HEK293 (cell line): Measurements from ENCODE around the gene UBA52.

Experiments used
- CTCF ChIA-PET: fragments of 350-600 bp; formaldehyde crosslinking; extraction: SDS; loops from one replicate; lab custom pipeline; 2021; ENCODE audit warnings: antibody characterized with exemption; lab: Yijun Ruan, JAX
- POLR2A ChIA-PET: fragments of 300-600 bp; formaldehyde crosslinking; extraction: SDS; loops from one replicate; lab custom pipeline; 2020; ENCODE audit warnings: antibody characterized with exemption, inconsistent platforms; lab: Yijun Ruan, JAX
- H3K27ac ChIP-seq: fragments of 200-500 bp; sonication (Bioruptor generic); 2 replicates; pipeline ENCODE4 v1.5.1; 2014; ENCODE audit warnings: low read depth, low read length, control low read depth, inconsistent platforms; ENCODE audit errors: extremely low read depth
- H3K36me3 ChIP-seq, 2 experiments: fragments of 200-500 bp in 1 of 2; sonication (Bioruptor generic) in 1 of 2; 1 replicate in 1 of 2; 2 replicates in 1 of 2; pipeline ENCODE4 v1.5.1; 2014 to 2017; ENCODE audit warnings: inconsistent platforms in 2 of 2, low read length in 2 of 2; ENCODE audit not compliant: control insufficient read depth in 2 of 2, insufficient read depth in 1 of 2
- H3K4me1 ChIP-seq: fragments of 200-500 bp; sonication (Bioruptor generic); 2 replicates; pipeline ENCODE4 v1.5.1; 2014; ENCODE audit warnings: mild to moderate bottlenecking, low read length, inconsistent platforms; ENCODE audit not compliant: control insufficient read depth, insufficient read depth
- H3K4me3 ChIP-seq: 2 replicates; pipeline ENCODE4 v1.5.1; 2011; ENCODE audit warnings: low read depth, mild to moderate bottlenecking, control low read depth, low read length, moderate library complexity
- H3K9me3 ChIP-seq: fragments of 200-500 bp; sonication (Bioruptor generic); 2 replicates; pipeline ENCODE4 v1.5.1; 2014; ENCODE audit warnings: low read depth, low read length, inconsistent platforms; ENCODE audit not compliant: control insufficient read depth, insufficient read depth
- SP2 ChIP-seq: fragments of 450-650 bp; formaldehyde crosslinking; IDR thresholded peaks from 2 replicates; pipeline ENCODE4 v1.5.1; 2016; ENCODE audit warnings: missing biosample characterization, missing genetic modification characterization
- SP3 ChIP-seq: fragments of 450-650 bp; formaldehyde crosslinking; IDR thresholded peaks from 2 replicates; pipeline ENCODE4 v1.5.1; 2016; ENCODE audit warnings: missing biosample characterization, missing genetic modification characterization
- YY1 ChIP-seq: fragments of 450-650 bp; formaldehyde crosslinking; IDR thresholded peaks from 2 replicates; pipeline ENCODE4 v1.5.1; 2018; ENCODE audit warnings: missing biosample characterization, missing genetic modification characterization
- ZNF121 ChIP-seq: fragments of 450-650 bp; formaldehyde crosslinking; IDR thresholded peaks from 2 replicates; pipeline ENCODE4 v1.5.1; 2016; ENCODE audit warnings: missing biosample characterization, missing genetic modification characterization
- ZNF221 ChIP-seq: fragments of 450-650 bp; formaldehyde crosslinking; IDR thresholded peaks from 2 replicates; pipeline ENCODE4 v1.5.1; 2017; ENCODE audit warnings: missing biosample characterization, missing genetic modification characterization, borderline replicate concordance
- ZNF335 ChIP-seq: fragments of 450-650 bp; formaldehyde crosslinking; conservative IDR thresholded peaks from 2 replicates; pipeline ENCODE4 v1.5.1; 2016; ENCODE audit warnings: missing biosample characterization, missing genetic modification characterization
- ZNF341 ChIP-seq: fragments of 450-650 bp; formaldehyde crosslinking; IDR thresholded peaks from 2 replicates; pipeline ENCODE4; 2016; ENCODE audit warnings: low read depth, missing biosample characterization, missing genetic modification characterization
- ZNF768 ChIP-seq: fragments of 450-650 bp; formaldehyde crosslinking; IDR thresholded peaks from 2 replicates; pipeline ENCODE4 v1.5.1; 2018; ENCODE audit warnings: missing biosample characterization, mild to moderate bottlenecking, missing genetic modification characterization
- TF ChIP-seq, protein P1 (sequence below): fragments of 450-650 bp; formaldehyde crosslinking; IDR thresholded peaks from 2 replicates; pipeline ENCODE4 v1.5.1; 2016; ENCODE audit warnings: missing biosample characterization, missing genetic modification characterization
- TF ChIP-seq, protein P2 (sequence below): fragments of 450-650 bp; formaldehyde crosslinking; IDR thresholded peaks from 2 replicates; pipeline ENCODE4 v1.5.1; 2017; ENCODE audit warnings: missing biosample characterization, missing genetic modification characterization
- TF ChIP-seq, protein P3 (sequence below): fragments of 450-650 bp; IDR thresholded peaks from 2 replicates; pipeline ENCODE4 v1.5.1; 2018; ENCODE audit warnings: missing biosample characterization, missing genetic modification characterization
- TF ChIP-seq, protein P4 (sequence below): fragments of 450-650 bp; formaldehyde crosslinking; IDR thresholded peaks from 2 replicates; pipeline ENCODE4 v1.5.1; 2017; ENCODE audit warnings: missing biosample characterization, missing genetic modification characterization
- TF ChIP-seq, protein P5 (sequence below): fragments of 450-650 bp; formaldehyde crosslinking; IDR thresholded peaks from 2 replicates; pipeline ENCODE4 v1.5.1; 2016; ENCODE audit warnings: missing biosample characterization, missing genetic modification characterization
- TF ChIP-seq, protein P6 (sequence below): sonication (generic); formaldehyde crosslinking; IDR thresholded peaks from 2 replicates; pipeline ENCODE4 v1.8.1; 2022; ENCODE audit warnings: mild to moderate bottlenecking, moderate library complexity, missing genetic modification reagents

UBA52 gene

DNA sequence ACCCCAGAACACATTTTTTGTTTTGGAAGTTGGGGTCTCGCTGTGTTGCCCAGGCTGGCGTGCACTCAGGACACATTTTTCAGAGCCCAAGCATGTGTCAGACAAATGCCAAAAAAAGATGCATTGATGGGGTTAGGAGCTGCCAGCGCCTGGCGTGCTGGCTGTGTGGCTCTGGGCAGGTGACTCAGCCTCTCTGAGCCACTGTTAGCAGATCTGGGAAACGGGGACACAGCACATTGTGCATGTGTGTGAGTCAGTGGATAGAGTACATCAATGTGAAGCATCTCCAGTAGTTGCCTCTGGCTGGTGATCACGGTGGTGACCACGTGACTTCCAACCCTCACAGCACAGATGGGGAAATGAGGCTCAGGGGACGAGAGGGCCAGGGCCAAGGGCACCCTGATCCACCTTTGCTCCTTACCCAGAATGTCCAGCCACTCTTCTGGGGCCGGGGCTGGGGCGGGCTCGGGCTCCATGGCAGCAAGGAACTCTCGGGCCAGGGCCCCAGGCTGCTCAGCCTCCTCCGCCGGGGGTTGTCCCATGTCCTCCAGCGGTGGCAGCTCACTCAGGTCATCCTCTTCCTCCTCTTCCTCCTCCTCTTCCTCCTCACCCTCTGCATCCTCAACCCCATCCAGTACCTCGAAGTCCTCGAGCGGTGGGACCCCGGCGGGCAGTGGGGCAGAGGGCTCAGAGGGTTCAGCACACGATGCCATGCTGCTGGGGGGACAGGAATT, 30.2 kb upstream of the UBA52 start:
- ChIA-PET POLR2A (interaction anchor here (1.6 to 1.7 kb wide), 2 partner anchors 16 to 19 kb away, joined by 4 to 10 read pairs; partner anchors contain the start of genes ELL and KXD1), CTCF (interaction anchor here (0.9 to 1.7 kb wide), 2 partner anchors 134 to 326 kb away, joined by 3 read pairs; no protein-coding TSS in a partner anchor)
- Histone ChIP-seq H3K36me3 (peaks cover 17 to 50% of the 10 kb centered on the region in 2 experiments), H3K9me3 (no peaks in the 10 kb centered on the region), H3K4me1 (no peaks in the 10 kb centered on the region), H3K27ac (no peak overlapping the region), H3K4me3 (no peak overlapping the region)
- TF ChIP-seq ZNF121 (tag by site-specific recombination) (peak; percentile 91), YY1 (no peak), ZNF221 (tag by site-specific recombination) (no peak), ZNF768 (tag by site-specific recombination) (peak; percentile 80; the same call in 1 of the 2 replicates)
- TF ChIP-seq, protein P1, sequence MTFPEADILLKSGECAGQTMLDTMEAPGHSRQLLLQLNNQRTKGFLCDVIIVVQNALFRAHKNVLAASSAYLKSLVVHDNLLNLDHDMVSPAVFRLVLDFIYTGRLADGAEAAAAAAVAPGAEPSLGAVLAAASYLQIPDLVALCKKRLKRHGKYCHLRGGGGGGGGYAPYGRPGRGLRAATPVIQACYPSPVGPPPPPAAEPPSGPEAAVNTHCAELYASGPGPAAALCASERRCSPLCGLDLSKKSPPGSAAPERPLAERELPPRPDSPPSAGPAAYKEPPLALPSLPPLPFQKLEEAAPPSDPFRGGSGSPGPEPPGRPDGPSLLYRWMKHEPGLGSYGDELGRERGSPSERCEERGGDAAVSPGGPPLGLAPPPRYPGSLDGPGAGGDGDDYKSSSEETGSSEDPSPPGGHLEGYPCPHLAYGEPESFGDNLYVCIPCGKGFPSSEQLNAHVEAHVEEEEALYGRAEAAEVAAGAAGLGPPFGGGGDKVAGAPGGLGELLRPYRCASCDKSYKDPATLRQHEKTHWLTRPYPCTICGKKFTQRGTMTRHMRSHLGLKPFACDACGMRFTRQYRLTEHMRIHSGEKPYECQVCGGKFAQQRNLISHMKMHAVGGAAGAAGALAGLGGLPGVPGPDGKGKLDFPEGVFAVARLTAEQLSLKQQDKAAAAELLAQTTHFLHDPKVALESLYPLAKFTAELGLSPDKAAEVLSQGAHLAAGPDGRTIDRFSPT: 0 out of 2 replicates have a peak, but pooled peaks have one; percentile 15
- TF ChIP-seq, protein P2, sequence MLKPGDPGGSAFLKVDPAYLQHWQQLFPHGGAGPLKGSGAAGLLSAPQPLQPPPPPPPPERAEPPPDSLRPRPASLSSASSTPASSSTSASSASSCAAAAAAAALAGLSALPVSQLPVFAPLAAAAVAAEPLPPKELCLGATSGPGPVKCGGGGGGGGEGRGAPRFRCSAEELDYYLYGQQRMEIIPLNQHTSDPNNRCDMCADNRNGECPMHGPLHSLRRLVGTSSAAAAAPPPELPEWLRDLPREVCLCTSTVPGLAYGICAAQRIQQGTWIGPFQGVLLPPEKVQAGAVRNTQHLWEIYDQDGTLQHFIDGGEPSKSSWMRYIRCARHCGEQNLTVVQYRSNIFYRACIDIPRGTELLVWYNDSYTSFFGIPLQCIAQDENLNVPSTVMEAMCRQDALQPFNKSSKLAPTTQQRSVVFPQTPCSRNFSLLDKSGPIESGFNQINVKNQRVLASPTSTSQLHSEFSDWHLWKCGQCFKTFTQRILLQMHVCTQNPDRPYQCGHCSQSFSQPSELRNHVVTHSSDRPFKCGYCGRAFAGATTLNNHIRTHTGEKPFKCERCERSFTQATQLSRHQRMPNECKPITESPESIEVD: no peak
- TF ChIP-seq, protein P3, sequence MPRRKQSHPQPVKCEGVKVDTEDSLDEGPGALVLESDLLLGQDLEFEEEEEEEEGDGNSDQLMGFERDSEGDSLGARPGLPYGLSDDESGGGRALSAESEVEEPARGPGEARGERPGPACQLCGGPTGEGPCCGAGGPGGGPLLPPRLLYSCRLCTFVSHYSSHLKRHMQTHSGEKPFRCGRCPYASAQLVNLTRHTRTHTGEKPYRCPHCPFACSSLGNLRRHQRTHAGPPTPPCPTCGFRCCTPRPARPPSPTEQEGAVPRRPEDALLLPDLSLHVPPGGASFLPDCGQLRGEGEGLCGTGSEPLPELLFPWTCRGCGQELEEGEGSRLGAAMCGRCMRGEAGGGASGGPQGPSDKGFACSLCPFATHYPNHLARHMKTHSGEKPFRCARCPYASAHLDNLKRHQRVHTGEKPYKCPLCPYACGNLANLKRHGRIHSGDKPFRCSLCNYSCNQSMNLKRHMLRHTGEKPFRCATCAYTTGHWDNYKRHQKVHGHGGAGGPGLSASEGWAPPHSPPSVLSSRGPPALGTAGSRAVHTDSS (tag by site-specific recombination): peak; percentile 92

DNA sequence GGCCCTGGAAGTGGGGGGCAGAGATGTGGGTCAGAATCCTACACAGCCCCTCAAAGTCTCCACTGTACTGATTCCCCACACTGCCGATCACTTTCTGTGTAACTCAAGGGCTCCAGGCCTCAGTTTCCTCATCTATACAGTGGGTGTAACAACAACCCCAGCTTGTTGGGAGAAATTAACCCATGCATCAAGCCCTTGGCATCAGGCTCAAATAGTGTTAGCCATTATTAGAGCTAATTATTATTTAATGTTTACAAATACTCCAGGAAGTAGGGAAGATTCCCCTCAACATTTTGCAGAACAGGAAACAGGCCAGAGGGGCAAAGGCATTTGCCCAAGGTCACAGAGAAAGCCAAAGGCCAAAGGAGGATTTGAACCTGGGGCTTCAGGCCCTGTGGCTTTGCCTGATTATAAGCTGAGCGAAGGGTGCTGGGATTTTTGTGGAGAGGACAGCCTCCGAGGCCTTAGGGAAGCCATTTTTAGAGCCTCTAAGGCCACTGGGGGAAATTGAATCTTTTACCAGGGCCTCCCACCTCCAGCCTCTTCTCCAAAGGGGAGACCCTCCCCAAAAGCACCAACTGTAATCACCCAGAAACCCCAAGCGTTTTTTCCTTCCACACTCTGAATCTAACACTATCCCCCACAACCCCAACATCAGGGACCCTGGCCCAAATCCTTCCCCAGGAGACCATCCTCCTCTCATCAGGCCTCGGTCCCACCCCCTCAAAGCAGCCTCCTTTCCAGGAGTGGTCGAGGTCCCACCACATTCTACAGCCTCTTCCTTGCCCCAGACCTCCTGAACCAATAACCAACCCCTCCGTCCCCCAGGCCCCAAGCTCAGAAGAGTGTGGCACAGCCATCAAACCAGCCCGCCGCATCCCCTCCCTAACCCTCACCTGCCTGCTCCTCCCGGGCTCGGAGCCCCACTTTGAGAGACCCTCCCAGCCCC, 29.4 kb upstream of the UBA52 start:
- CTCF ChIA-PET: interaction anchor here (0.6 to 1.7 kb wide), 5 partner anchors 19 to 444 kb away, joined by 3 read pairs; no protein-coding TSS in a partner anchor
- Histone ChIP-seq H3K4me1 (no peaks in the 10 kb centered on the region), H3K36me3 (peaks cover 9 to 42% of the 10 kb centered on the region in 2 experiments), H3K27ac (peak overlapping the region; percentile 74), H3K9me3 (no peaks in the 10 kb centered on the region), H3K4me3 (peak overlapping the region; percentile 78)
- POLR2A ChIA-PET: interaction anchor here (0.6 to 1.7 kb wide), 6 partner anchors 8 to 47 kb away, joined by 4 to 10 read pairs (median 5); partner anchors contain the start of genes ELL, KXD1, REX1BD and UBA52
- TF ChIP-seq ZNF335 (0 out of 2 replicates have a peak, but pooled peaks have one; percentile 32), SP2 (tag by site-specific recombination) (peak; percentile 59), SP3 (peak; percentile 46), YY1 (0 out of 2 replicates have a peak, but pooled peaks have one; percentile 33), ZNF341 (tag by site-specific recombination) (no peak; the same call in 1 of the 2 replicates)
- TF ChIP-seq, protein P4, sequence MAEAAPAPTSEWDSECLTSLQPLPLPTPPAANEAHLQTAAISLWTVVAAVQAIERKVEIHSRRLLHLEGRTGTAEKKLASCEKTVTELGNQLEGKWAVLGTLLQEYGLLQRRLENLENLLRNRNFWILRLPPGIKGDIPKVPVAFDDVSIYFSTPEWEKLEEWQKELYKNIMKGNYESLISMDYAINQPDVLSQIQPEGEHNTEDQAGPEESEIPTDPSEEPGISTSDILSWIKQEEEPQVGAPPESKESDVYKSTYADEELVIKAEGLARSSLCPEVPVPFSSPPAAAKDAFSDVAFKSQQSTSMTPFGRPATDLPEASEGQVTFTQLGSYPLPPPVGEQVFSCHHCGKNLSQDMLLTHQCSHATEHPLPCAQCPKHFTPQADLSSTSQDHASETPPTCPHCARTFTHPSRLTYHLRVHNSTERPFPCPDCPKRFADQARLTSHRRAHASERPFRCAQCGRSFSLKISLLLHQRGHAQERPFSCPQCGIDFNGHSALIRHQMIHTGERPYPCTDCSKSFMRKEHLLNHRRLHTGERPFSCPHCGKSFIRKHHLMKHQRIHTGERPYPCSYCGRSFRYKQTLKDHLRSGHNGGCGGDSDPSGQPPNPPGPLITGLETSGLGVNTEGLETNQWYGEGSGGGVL (tag by site-specific recombination): peak; percentile 82; the same call in 1 of the 2 replicates
- TF ChIP-seq, protein P5, sequence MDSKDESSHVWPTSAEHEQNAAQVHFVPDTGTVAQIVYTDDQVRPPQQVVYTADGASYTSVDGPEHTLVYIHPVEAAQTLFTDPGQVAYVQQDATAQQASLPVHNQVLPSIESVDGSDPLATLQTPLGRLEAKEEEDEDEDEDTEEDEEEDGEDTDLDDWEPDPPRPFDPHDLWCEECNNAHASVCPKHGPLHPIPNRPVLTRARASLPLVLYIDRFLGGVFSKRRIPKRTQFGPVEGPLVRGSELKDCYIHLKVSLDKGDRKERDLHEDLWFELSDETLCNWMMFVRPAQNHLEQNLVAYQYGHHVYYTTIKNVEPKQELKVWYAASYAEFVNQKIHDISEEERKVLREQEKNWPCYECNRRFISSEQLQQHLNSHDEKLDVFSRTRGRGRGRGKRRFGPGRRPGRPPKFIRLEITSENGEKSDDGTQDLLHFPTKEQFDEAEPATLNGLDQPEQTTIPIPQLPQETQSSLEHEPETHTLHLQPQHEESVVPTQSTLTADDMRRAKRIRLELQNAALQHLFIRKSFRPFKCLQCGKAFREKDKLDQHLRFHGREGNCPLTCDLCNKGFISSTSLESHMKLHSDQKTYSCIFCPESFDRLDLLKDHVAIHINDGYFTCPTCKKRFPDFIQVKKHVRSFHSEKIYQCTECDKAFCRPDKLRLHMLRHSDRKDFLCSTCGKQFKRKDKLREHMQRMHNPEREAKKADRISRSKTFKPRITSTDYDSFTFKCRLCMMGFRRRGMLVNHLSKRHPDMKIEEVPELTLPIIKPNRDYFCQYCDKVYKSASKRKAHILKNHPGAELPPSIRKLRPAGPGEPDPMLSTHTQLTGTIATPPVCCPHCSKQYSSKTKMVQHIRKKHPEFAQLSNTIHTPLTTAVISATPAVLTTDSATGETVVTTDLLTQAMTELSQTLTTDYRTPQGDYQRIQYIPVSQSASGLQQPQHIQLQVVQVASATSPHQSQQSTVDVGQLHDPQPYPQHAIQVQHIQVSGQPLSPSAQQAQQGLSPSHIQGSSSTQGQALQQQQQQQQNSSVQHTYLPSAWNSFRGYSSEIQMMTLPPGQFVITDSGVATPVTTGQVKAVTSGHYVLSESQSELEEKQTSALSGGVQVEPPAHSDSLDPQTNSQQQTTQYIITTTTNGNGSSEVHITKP (tag by site-specific recombination): peak; percentile 72
- TF ChIP-seq, protein P6, sequence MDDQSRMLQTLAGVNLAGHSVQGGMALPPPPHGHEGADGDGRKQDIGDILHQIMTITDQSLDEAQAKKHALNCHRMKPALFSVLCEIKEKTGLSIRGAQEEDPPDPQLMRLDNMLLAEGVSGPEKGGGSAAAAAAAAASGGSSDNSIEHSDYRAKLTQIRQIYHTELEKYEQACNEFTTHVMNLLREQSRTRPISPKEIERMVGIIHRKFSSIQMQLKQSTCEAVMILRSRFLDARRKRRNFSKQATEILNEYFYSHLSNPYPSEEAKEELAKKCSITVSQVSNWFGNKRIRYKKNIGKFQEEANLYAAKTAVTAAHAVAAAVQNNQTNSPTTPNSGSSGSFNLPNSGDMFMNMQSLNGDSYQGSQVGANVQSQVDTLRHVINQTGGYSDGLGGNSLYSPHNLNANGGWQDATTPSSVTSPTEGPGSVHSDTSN: no peak
